ENCODE results near the gene CARD9. TPM values are rescaled to one million over a fixed set of nuclear protein-coding genes. Genes with fewer than 3 reads are reported as not detected.

CARD9 gene
- total RNA-seq, 2 donors from 2014 or later, result 0.15 to 1.1 TPM

GRCh38 chr9:136337416-136338395, 35.8 kb downstream of the CARD9 start:
- TF ChIP-seq CTCF (IDR thresholded peaks at IDR 0.05), result no peak
- H3K27ac ChIP-seq, result peak overlapping the region in 1 of 2 donors; percentile 36
- no peaks in the 10 kb centered on the region for H3K9me3 ChIP-seq
- H3K36me3 ChIP-seq, result peaks cover 26% of the 10 kb centered on the region
- no peak for DNase-seq (ENCODE audit: low spot score)
- no peak overlapping the region for H3K4me3 ChIP-seq
- H3K27me3 ChIP-seq, result no peaks in the 10 kb centered on the region
- peaks cover 0 to 36% of the 10 kb centered on the region in 2 donors for H3K4me1 ChIP-seq

GRCh38 chr9:136336881-136337280, 36.6 kb downstream of the CARD9 start:
- TF ChIP-seq CTCF (IDR thresholded peaks at IDR 0.05), result no peak
- Histone ChIP-seq H3K27me3 (no peaks in the 10 kb centered on the region), H3K27ac (peak overlapping the region in 1 of 2 donors; percentile 36), H3K4me1 (peaks cover 0 to 28% of the 10 kb centered on the region in 2 donors), H3K36me3 (peaks cover 26% of the 10 kb centered on the region), H3K4me3 (no peak overlapping the region), H3K9me3 (no peaks in the 10 kb centered on the region)
- no peak for DNase-seq (ENCODE audit: low spot score)

GRCh38 chr9:136336156-136336870, 37.2 kb downstream of the CARD9 start:
- Histone ChIP-seq H3K27me3 (no peaks in the 10 kb centered on the region), H3K36me3 (peaks cover 26% of the 10 kb centered on the region), H3K27ac (peak overlapping the region; percentile 16 to 36), H3K9me3 (no peaks in the 10 kb centered on the region), H3K4me3 (no peak overlapping the region), H3K4me1 (peaks cover 0 to 22% of the 10 kb centered on the region in 2 donors)
- no peak for TF ChIP-seq CTCF (IDR thresholded peaks at IDR 0.05)
- no peak for DNase-seq (ENCODE audit: low spot score)

GRCh38 chr9:136335296-136336155, 37.9 kb downstream of the CARD9 start:
- no peaks in the 10 kb centered on the region for H3K27me3 ChIP-seq

More at GRCh38 chr9:136335296-136336155, 37.9 kb downstream of the CARD9 start:
- H3K4me1 ChIP-seq, result peaks cover 0 to 18% of the 10 kb centered on the region in 2 donors
- H3K36me3 ChIP-seq, result peaks cover 26% of the 10 kb centered on the region
- TF ChIP-seq CTCF (IDR thresholded peaks at IDR 0.05), result no peak
- peak overlapping the region; percentile 16 to 36 for H3K27ac ChIP-seq
- H3K9me3 ChIP-seq, result no peaks in the 10 kb centered on the region
- no peak for DNase-seq (ENCODE audit: low spot score)
- H3K4me3 ChIP-seq, result no peak overlapping the region
